Measurements from ENCODE around the gene CHRM2.
A peak's percentile ranks its signal among the peaks of the same experiment; 100 is the strongest.

The CHRM2 gene

GRCh38 chr7:136998495-136998894, 130.0 kb downstream of the CHRM2 start:
- H3K4me3 ChIP-seq (ENCODE audit: low read depth, low read length) = no peak overlapping the region
- TF ChIP-seq CTCF (IDR thresholded peaks at IDR 0.05; ENCODE audit: insufficient read depth, low read length, missing control alignments) = no peak
- DNase-seq (ENCODE audit: low read depth, low spot score) = no peak
- CTCF ChIA-PET = no interaction called here
- POLR2A ChIA-PET = no interaction called here

- CTCF ChIA-PET = no interaction called here
- no peak for TF ChIP-seq CTCF (IDR thresholded peaks at IDR 0.05; ENCODE audit: insufficient read depth, low read length, missing control alignments)
- POLR2A ChIA-PET = no interaction called here
- DNase-seq (ENCODE audit: low read depth, low spot score) = no peak
- no peak overlapping the region for H3K4me3 ChIP-seq (ENCODE audit: low read depth, low read length)
Measured at GRCh38 chr7:137000621-137001020, 132.2 kb downstream of the CHRM2 start.

GRCh38 chr7:137001041-137001440, 132.6 kb downstream of the CHRM2 start:
- DNase-seq (ENCODE audit: low read depth, low spot score) = no peak
- TF ChIP-seq CTCF (IDR thresholded peaks at IDR 0.05; ENCODE audit: insufficient read depth, low read length, missing control alignments) = no peak
- POLR2A ChIA-PET = no interaction called here
- CTCF ChIA-PET = no interaction called here
- H3K4me3 ChIP-seq (ENCODE audit: low read depth, low read length) = no peak overlapping the region

GRCh38 chr7:137001478-137001877, 133.0 kb downstream of the CHRM2 start:
- no peak overlapping the region for H3K4me3 ChIP-seq (ENCODE audit: low read depth, low read length)
- no peak for TF ChIP-seq CTCF (IDR thresholded peaks at IDR 0.05; ENCODE audit: insufficient read depth, low read length, missing control alignments)
- DNase-seq (ENCODE audit: low read depth, low spot score) = no peak
- POLR2A ChIA-PET = no interaction called here
- CTCF ChIA-PET = no interaction called here

GRCh38 chr7:137003086-137003485, 134.6 kb downstream of the CHRM2 start:
- no peak overlapping the region for H3K4me3 ChIP-seq (ENCODE audit: low read depth, low read length)
- DNase-seq (ENCODE audit: low read depth, low spot score) = peak; percentile 38
- ChIA-PET POLR2A (no interaction called here), CTCF (no interaction called here)
- TF ChIP-seq CTCF (IDR thresholded peaks at IDR 0.05; ENCODE audit: insufficient read depth, low read length, missing control alignments) = no peak

GRCh38 chr7:137003566-137003965, 135.1 kb downstream of the CHRM2 start:
- DNase-seq (ENCODE audit: low read depth, low spot score) = no peak
- no peak overlapping the region for H3K4me3 ChIP-seq (ENCODE audit: low read depth, low read length)
- ChIA-PET POLR2A (no interaction called here), CTCF (no interaction called here)
- no peak for TF ChIP-seq CTCF (IDR thresholded peaks at IDR 0.05; ENCODE audit: insufficient read depth, low read length, missing control alignments)
